Upper lobe of left lung (tissue), 6 donors: ENCODE data around the gene GPR158. TPM values are rescaled to one million over a fixed set of nuclear protein-coding genes. Genes with fewer than 3 reads are reported as not detected.

ENCODE experiments used
- ATAC-seq, 2 donors: fragments of 200-7000 bp; cut with Tn5 transposase; one replicate each; pipeline ENCODE4 v1.9.1; 2022; ENCODE audit warnings: mild to moderate bottlenecking in 2 of 2, moderate library complexity in 2 of 2; ENCODE audit not compliant: low FRiP score in 2 of 2
- DNase-seq, 2 donors: peaks; one replicate each; pipeline ENCODE4 v3.0.0-alpha.2; 2019 to 2020
- H3K27ac ChIP-seq, 4 donors: fragments of 200-600 bp; sonication (generic); one replicate each; pipeline ENCODE4 v1.5.1; 2016 to 2019
- H3K27me3 ChIP-seq, 4 donors: fragments of 200-600 bp; sonication (generic); one replicate each; pipeline ENCODE4 v1.5.1; 2017 to 2019
- H3K36me3 ChIP-seq, 4 donors: fragments of 200-600 bp; sonication (generic); one replicate each; pipeline ENCODE4 v1.5.1; 2016 to 2019
- H3K4me1 ChIP-seq, 4 donors: fragments of 200-600 bp; sonication (generic); one replicate each; pipeline ENCODE4 v1.5.1; 2018 to 2019
- H3K4me3 ChIP-seq, 4 donors: fragments of 200-600 bp; sonication (generic); one replicate each; pipeline ENCODE4 v1.5.1; 2017 to 2019; ENCODE audit warnings: mild to moderate bottlenecking in 2 of 4, moderate library complexity in 1 of 4
- H3K9me3 ChIP-seq, 4 donors: fragments of 200-600 bp; sonication (generic); one replicate each; pipeline ENCODE4 v1.5.1; 2018 to 2019
- EP300 ChIP-seq, 4 donors: sonication (generic); formaldehyde crosslinking; IDR thresholded peaks; one replicate each; pipeline ENCODE4 v1.5.1; 2017; ENCODE audit warnings: antibody characterized with exemption in 4 of 4, control low read depth in 2 of 4
- POLR2A ChIP-seq, 4 donors: fragments of 450-650 bp; IDR thresholded peaks; one replicate each; pipeline ENCODE4 v1.5.1; 2016 to 2017; ENCODE audit warnings: antibody characterized with exemption in 4 of 4, mild to moderate bottlenecking in 2 of 4
- POLR2AphosphoS5 ChIP-seq, 2 donors: sonication (generic); formaldehyde crosslinking; IDR thresholded peaks; one replicate each; pipeline ENCODE4 v1.5.1; 2017; ENCODE audit warnings: antibody characterized with exemption in 2 of 2
- WGBS, 2 donors: methylation state at CpG; one replicate each; pipeline ENCODE4 v1.1.5; 2017 to 2018; 5-methylcytosine and 5-hydroxymethylcytosine counted together
- total RNA-seq, 6 donors: library from RNA; depleted of rRNA in 4 of 6; stranded (reverse); fragments of >200 nt in 4 of 6; gene quantifications; one replicate each; pipeline versions ENCODE4 v1.1.0 to v1.2.1, GENCODE V29; 2016 to 2021
- TF ChIP-seq, protein P1 (sequence below), 6 experiments: fragments of 450-650 bp in 4 of 6; fragments of 200-600 bp in 2 of 6; sonication (generic) in 2 of 6; IDR thresholded peaks; one replicate each; pipeline ENCODE4 v1.5.1; 2016 to 2019; ENCODE audit warnings: antibody characterized with exemption in 6 of 6
- donor health status: DM: no; HTN: no; CAD: no; lungs with moderate emphysema.
- donor health status: DM: no; HTN: yes; CAD: no; lungs with severe emphysema.

GPR158 gene
- total RNA-seq, 6 donors from 2014 or later, result 0.03 to 0.09 TPM; not detected in 4

DNA sequence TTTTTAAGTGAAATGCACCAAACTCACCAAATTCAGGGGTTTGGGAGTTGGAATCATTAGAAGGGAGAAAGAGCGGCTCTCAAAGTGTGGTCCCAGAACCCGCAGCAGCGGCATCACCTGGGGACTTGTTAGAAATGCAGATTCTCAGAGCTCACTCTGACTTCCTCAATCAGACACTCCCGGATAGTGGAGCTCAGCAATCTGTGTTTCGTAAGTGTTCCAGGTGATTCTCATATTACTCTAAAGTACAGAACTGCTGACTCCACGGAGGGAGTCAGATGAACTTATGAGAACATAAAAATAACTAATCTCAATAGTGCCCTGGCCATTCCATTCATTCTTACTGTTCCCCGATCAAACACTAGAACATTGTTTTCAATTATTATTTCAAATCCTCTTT is 400.5 kb downstream of the GPR158 start:
- TF ChIP-seq, protein P1, sequence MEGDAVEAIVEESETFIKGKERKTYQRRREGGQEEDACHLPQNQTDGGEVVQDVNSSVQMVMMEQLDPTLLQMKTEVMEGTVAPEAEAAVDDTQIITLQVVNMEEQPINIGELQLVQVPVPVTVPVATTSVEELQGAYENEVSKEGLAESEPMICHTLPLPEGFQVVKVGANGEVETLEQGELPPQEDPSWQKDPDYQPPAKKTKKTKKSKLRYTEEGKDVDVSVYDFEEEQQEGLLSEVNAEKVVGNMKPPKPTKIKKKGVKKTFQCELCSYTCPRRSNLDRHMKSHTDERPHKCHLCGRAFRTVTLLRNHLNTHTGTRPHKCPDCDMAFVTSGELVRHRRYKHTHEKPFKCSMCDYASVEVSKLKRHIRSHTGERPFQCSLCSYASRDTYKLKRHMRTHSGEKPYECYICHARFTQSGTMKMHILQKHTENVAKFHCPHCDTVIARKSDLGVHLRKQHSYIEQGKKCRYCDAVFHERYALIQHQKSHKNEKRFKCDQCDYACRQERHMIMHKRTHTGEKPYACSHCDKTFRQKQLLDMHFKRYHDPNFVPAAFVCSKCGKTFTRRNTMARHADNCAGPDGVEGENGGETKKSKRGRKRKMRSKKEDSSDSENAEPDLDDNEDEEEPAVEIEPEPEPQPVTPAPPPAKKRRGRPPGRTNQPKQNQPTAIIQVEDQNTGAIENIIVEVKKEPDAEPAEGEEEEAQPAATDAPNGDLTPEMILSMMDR (IDR thresholded peaks at IDR 0.05), result no peak
- TF ChIP-seq POLR2AphosphoS5 (IDR thresholded peaks at IDR 0.05), result no peak
- no peak for TF ChIP-seq EP300 (IDR thresholded peaks at IDR 0.05)
- no peak for TF ChIP-seq POLR2A (IDR thresholded peaks at IDR 0.05)
- H3K9me3 ChIP-seq, result no peaks in the 10 kb centered on the region

DNA sequence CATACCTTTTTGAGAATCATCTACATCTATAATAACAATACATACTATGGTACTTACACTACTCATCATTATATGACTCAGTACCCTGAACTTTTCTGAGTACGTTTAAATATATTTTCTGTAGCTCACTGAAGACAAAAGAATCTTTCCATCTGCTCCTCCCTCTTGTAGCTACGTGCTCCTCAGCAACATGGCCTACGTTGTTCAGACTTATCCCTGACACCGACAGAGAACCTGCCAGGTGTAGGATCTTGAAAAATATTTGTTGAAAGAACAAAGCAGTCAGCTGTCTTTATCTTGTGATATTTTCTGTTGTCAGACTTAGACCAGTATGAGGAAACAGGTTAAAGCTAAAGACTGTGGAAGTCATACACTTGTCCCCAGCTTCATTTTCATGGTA is 403.3 kb downstream of the GPR158 start:
- Histone ChIP-seq H3K27ac (no peak overlapping the region), H3K4me1 (no peaks in the 10 kb centered on the region), H3K9me3 (no peaks in the 10 kb centered on the region), H3K4me3 (no peak overlapping the region), H3K36me3 (no peaks in the 10 kb centered on the region), H3K27me3 (no peaks in the 10 kb centered on the region)
- TF ChIP-seq, protein P1 (IDR thresholded peaks at IDR 0.05), result no peak
- WGBS, 2 donors, result 81 to 86% methylated on average over 4 of the region's 4 CpGs
- no peak for ATAC-seq
- no peak for DNase-seq

More for the DNA sequence above, 400.5 kb downstream of the GPR158 start:
- H3K4me3 ChIP-seq, result no peak overlapping the region
- DNase-seq (no peak), ATAC-seq (no peak)
- no peak overlapping the region for H3K27ac ChIP-seq
- H3K27me3 ChIP-seq, result no peaks in the 10 kb centered on the region
- no peaks in the 10 kb centered on the region for H3K36me3 ChIP-seq
- WGBS, 2 donors, result 65 to 66% methylated on average over 7 of the region's 7 CpGs
- H3K4me1 ChIP-seq, result no peaks in the 10 kb centered on the region

- no peak for ATAC-seq
- Histone ChIP-seq H3K27ac (no peak overlapping the region), H3K4me3 (no peak overlapping the region), H3K36me3 (no peaks in the 10 kb centered on the region), H3K27me3 (no peaks in the 10 kb centered on the region), H3K9me3 (no peaks in the 10 kb centered on the region), H3K4me1 (no peaks in the 10 kb centered on the region)
- no peak for DNase-seq
- WGBS, 2 donors, result 68 to 74% methylated on average over 6 of the region's 6 CpGs
- TF ChIP-seq POLR2AphosphoS5 (IDR thresholded peaks at IDR 0.05), result no peak
- TF ChIP-seq, protein P1 (IDR thresholded peaks at IDR 0.05), result no peak
- TF ChIP-seq POLR2A (IDR thresholded peaks at IDR 0.05), result no peak
- no peak for TF ChIP-seq EP300 (IDR thresholded peaks at IDR 0.05)
These were observed 408.2 kb downstream of the GPR158 start for GRCh38 chr10:25582961-25583360.

DNA sequence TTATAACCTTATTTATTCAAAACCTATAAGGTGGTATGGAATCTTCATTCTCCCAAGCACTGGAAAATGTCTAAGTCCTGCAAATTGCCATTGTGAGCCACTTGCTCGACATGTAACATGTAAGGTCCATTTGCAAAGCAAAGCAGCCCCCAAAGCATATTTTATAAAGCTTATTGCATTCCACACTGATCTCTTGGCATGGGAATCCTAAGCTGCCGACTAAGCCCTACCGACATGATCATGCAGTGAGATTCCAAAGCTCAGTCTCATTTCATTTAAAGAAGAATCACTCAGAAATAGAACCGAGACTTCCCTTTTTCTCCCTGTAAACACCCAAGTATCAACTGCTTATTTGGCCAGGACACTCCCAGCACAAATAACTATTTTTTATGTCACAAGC is 425.9 kb downstream of the GPR158 start:
- DNase-seq (no peak), ATAC-seq (no peak)
- Histone ChIP-seq H3K4me1 (no peaks in the 10 kb centered on the region), H3K9me3 (no peaks in the 10 kb centered on the region), H3K27me3 (no peaks in the 10 kb centered on the region), H3K36me3 (no peaks in the 10 kb centered on the region), H3K4me3 (no peak overlapping the region), H3K27ac (no peak overlapping the region)
- TF ChIP-seq POLR2AphosphoS5 (IDR thresholded peaks at IDR 0.05) (no peak), EP300 (IDR thresholded peaks at IDR 0.05) (no peak), POLR2A (IDR thresholded peaks at IDR 0.05) (no peak)
- TF ChIP-seq, protein P1 (IDR thresholded peaks at IDR 0.05), result no peak
- whole genome bisulfite sequencing, 2 donors, result 77 to 79% methylated on average over 4 of the region's 4 CpGs

- no peaks in the 10 kb centered on the region for H3K36me3 ChIP-seq
These were observed 429.8 kb downstream of the GPR158 start for GRCh38 chr10:25604591-25604990.

More at GRCh38 chr10:25604591-25604990, 429.8 kb downstream of the GPR158 start:
- Histone ChIP-seq H3K4me3 (no peak overlapping the region), H3K27ac (no peak overlapping the region), H3K27me3 (no peaks in the 10 kb centered on the region), H3K9me3 (no peaks in the 10 kb centered on the region), H3K4me1 (no peaks in the 10 kb centered on the region)
- WGBS, 2 donors, result 49 to 51% methylated on average over 4 of the region's 4 CpGs
- no peak for ATAC-seq
- TF ChIP-seq, protein P1 (IDR thresholded peaks at IDR 0.05), result no peak
- no peak for TF ChIP-seq POLR2AphosphoS5 (IDR thresholded peaks at IDR 0.05)
- TF ChIP-seq EP300 (IDR thresholded peaks at IDR 0.05), result no peak
- TF ChIP-seq POLR2A (IDR thresholded peaks at IDR 0.05), result no peak
- no peak for DNase-seq
